Neural cell (in vitro differentiated cells): ENCODE data around the gene DENND4C. TPM values are rescaled to one million over a fixed set of nuclear protein-coding genes. Genes with fewer than 3 reads are reported as not detected.

ENCODE experiments used
- H2AFZ ChIP-seq: fragments of 200-600, 300-800 bp; sonication (generic), shearing (Covaris generic); 2 replicates; pipeline ENCODE4 v1.6.0; 2014; ENCODE audit warnings: low read depth, mild to moderate bottlenecking, antibody characterized with exemption, low read length, moderate library complexity
- H3F3A ChIP-seq: fragments of 200-600 bp; shearing (Covaris generic); 2 replicates; pipeline ENCODE4 v1.6.1; 2016; ENCODE audit warnings: mild to moderate bottlenecking, moderate library complexity, mixed read lengths, antibody characterized with exemption, low read length; ENCODE audit not compliant: insufficient read depth, poor library complexity, severe bottlenecking
- H3K27ac ChIP-seq: fragments of 200-600, 300-800 bp; sonication (generic), shearing (Covaris generic); 2 replicates; pipeline ENCODE4 v1.5.1; 2014; ENCODE audit warnings: mild to moderate bottlenecking, low read length, moderate library complexity
- H3K27me3 ChIP-seq: fragments of 300-800, 200-600 bp; sonication (generic), shearing (Covaris generic); 2 replicates; pipeline ENCODE4 v1.6.0; 2014; ENCODE audit warnings: mild to moderate bottlenecking, low read depth, low read length, moderate library complexity; ENCODE audit not compliant: insufficient read depth
- H3K36me3 ChIP-seq: fragments of 300-800, 200-600 bp; sonication (generic), shearing (Covaris generic); 2 replicates; pipeline ENCODE4 v1.5.1; 2014; ENCODE audit warnings: mild to moderate bottlenecking, antibody characterized with exemption, low read length, moderate library complexity; ENCODE audit not compliant: insufficient read depth
- H3K4me2 ChIP-seq: fragments of 300-800, 200-600 bp; sonication (generic), shearing (Covaris generic); 2 replicates; pipeline ENCODE4 v1.6.0; 2014; ENCODE audit warnings: mild to moderate bottlenecking, low read length
- H3K4me3 ChIP-seq: fragments of 300-800, 200-600 bp; sonication (generic), shearing (Covaris generic); 2 replicates; pipeline ENCODE4 v1.5.1; 2014; ENCODE audit warnings: mild to moderate bottlenecking, low read length, moderate library complexity
- H3K79me2 ChIP-seq: fragments of 200-600 bp; shearing (Covaris generic); replicated peaks from 2 replicates; pipeline ENCODE4 v1.6.0; 2014; ENCODE audit warnings: mild to moderate bottlenecking, low read length, moderate library complexity; ENCODE audit not compliant: insufficient read depth
- H3K9ac ChIP-seq: fragments of 300-800, 200-600 bp; sonication (generic), shearing (Covaris generic); 2 replicates; pipeline ENCODE4 v1.6.1; 2016; ENCODE audit warnings: mild to moderate bottlenecking, low read length, mixed read lengths
- H3K9me2 ChIP-seq: fragments of 200-600 bp; shearing (Covaris generic); 2 replicates; pipeline ENCODE4 v1.6.1; 2016; ENCODE audit warnings: mild to moderate bottlenecking, low read length, mixed read lengths; ENCODE audit not compliant: insufficient read depth
- H3K9me3 ChIP-seq: fragments of 200-600, 300-800 bp; sonication (generic), shearing (Covaris generic); 2 replicates; pipeline ENCODE4 v1.6.1; 2016; ENCODE audit warnings: mild to moderate bottlenecking, mixed run types, low read length, moderate library complexity, mixed read lengths
- H4K20me1 ChIP-seq: fragments of 200-600 bp; shearing (Covaris generic); 2 replicates; pipeline ENCODE4 v1.6.1; 2016; ENCODE audit warnings: mild to moderate bottlenecking, mixed run types; ENCODE audit not compliant: insufficient read depth
- EP300 ChIP-seq: fragments of 450-650 bp; conservative IDR thresholded peaks from 2 replicates; pipeline ENCODE4 v1.6.1; 2014; ENCODE audit warnings: antibody characterized with exemption, mild to moderate bottlenecking, moderate library complexity; ENCODE audit not compliant: poor library complexity, severe bottlenecking
- EZH2 ChIP-seq: fragments of 200-600, 300-800 bp; shearing (Covaris generic), sonication (generic); IDR thresholded peaks from 2 replicates; pipeline ENCODE4 v1.6.1; 2014; ENCODE audit warnings: antibody characterized with exemption, low read length, borderline replicate concordance, mild to moderate bottlenecking; ENCODE audit not compliant: insufficient read depth, poor library complexity, severe bottlenecking
- MXI1 ChIP-seq: fragments of 450-650 bp; conservative IDR thresholded peaks from 2 replicates; pipeline ENCODE4 v1.6.1; 2014; ENCODE audit warnings: antibody characterized with exemption, mild to moderate bottlenecking; ENCODE audit not compliant: poor library complexity, severe bottlenecking
- POLR2AphosphoS5 ChIP-seq: IDR thresholded peaks from 2 replicates; pipeline ENCODE4 v1.6.1; 2012
- RAD21 ChIP-seq: fragments of 450-650 bp; conservative IDR thresholded peaks from 2 replicates; pipeline ENCODE4 v1.6.1; 2014; ENCODE audit warnings: antibody characterized with exemption, mild to moderate bottlenecking, moderate library complexity
- SMC3 ChIP-seq: fragments of 450-650 bp; conservative IDR thresholded peaks from 2 replicates; pipeline ENCODE4 v1.6.1; 2014; ENCODE audit warnings: antibody characterized with exemption, mild to moderate bottlenecking, moderate library complexity; ENCODE audit not compliant: poor library complexity
- TAF1 ChIP-seq: IDR thresholded peaks from 2 replicates; pipeline ENCODE4 v1.6.1; 2012; ENCODE audit warnings: low read depth
- polyA plus RNA-seq: library from polyadenylated mRNA; depleted of rRNA; stranded (reverse); fragments of >200 nt; gene quantifications from 2 replicates; pipeline ENCODE4 v1.2.3, GENCODE V29; 2014
- TF ChIP-seq, protein P1 (sequence below): fragments of 450-650 bp; IDR thresholded peaks from 2 replicates; pipeline ENCODE4 v1.5.1; 2014; ENCODE audit warnings: antibody characterized with exemption, mild to moderate bottlenecking, moderate library complexity; ENCODE audit not compliant: poor library complexity, severe bottlenecking
- TF ChIP-seq, protein P2 (sequence below): IDR thresholded peaks from 2 replicates; pipeline ENCODE4 v1.6.1; 2012; ENCODE audit warnings: borderline replicate concordance

Gene DENND4C
- polyA plus RNA-seq, 1 donor from 2014 or later: 51.8 TPM

DNA sequence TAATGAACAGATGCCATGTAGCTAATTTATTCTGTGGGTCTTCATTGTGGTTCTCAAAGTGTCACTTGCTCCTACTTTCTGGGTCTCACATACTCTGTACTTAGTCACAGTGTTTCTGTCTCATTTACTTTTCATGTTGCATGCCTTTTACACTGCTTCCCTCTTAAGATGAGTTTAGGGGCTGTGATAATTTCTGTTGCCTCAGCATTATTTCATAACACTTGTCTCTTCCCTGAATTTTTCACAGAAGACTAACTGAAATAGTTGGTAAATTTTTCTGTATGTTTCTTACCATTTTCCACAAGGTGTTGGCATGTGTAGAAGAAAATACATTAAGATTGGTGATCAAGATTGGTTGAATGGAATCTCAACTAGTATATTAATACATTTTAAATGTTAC, 59.6 kb downstream of the DENND4C start:
- Histone ChIP-seq H3K9ac (no peak overlapping the region), H3F3A (no peaks in the 10 kb centered on the region), H3K4me3 (no peak overlapping the region), H3K36me3 (no peaks in the 10 kb centered on the region), H2AFZ (no peak overlapping the region), H3K9me2 (no peaks in the 10 kb centered on the region), H4K20me1 (no peaks in the 10 kb centered on the region), H3K79me2 (peaks cover 5% of the 10 kb centered on the region), H3K27ac (no peak overlapping the region), H3K4me2 (no peak overlapping the region), H3K9me3 (no peaks in the 10 kb centered on the region), H3K27me3 (no peaks in the 10 kb centered on the region)
- TF ChIP-seq SMC3 (no peak), EP300 (no peak), RAD21 (no peak), POLR2AphosphoS5 (no peak), MXI1 (no peak), EZH2 (no peak), TAF1 (no peak)
- TF ChIP-seq, protein P1, sequence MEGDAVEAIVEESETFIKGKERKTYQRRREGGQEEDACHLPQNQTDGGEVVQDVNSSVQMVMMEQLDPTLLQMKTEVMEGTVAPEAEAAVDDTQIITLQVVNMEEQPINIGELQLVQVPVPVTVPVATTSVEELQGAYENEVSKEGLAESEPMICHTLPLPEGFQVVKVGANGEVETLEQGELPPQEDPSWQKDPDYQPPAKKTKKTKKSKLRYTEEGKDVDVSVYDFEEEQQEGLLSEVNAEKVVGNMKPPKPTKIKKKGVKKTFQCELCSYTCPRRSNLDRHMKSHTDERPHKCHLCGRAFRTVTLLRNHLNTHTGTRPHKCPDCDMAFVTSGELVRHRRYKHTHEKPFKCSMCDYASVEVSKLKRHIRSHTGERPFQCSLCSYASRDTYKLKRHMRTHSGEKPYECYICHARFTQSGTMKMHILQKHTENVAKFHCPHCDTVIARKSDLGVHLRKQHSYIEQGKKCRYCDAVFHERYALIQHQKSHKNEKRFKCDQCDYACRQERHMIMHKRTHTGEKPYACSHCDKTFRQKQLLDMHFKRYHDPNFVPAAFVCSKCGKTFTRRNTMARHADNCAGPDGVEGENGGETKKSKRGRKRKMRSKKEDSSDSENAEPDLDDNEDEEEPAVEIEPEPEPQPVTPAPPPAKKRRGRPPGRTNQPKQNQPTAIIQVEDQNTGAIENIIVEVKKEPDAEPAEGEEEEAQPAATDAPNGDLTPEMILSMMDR: no peak
- TF ChIP-seq, protein P2, sequence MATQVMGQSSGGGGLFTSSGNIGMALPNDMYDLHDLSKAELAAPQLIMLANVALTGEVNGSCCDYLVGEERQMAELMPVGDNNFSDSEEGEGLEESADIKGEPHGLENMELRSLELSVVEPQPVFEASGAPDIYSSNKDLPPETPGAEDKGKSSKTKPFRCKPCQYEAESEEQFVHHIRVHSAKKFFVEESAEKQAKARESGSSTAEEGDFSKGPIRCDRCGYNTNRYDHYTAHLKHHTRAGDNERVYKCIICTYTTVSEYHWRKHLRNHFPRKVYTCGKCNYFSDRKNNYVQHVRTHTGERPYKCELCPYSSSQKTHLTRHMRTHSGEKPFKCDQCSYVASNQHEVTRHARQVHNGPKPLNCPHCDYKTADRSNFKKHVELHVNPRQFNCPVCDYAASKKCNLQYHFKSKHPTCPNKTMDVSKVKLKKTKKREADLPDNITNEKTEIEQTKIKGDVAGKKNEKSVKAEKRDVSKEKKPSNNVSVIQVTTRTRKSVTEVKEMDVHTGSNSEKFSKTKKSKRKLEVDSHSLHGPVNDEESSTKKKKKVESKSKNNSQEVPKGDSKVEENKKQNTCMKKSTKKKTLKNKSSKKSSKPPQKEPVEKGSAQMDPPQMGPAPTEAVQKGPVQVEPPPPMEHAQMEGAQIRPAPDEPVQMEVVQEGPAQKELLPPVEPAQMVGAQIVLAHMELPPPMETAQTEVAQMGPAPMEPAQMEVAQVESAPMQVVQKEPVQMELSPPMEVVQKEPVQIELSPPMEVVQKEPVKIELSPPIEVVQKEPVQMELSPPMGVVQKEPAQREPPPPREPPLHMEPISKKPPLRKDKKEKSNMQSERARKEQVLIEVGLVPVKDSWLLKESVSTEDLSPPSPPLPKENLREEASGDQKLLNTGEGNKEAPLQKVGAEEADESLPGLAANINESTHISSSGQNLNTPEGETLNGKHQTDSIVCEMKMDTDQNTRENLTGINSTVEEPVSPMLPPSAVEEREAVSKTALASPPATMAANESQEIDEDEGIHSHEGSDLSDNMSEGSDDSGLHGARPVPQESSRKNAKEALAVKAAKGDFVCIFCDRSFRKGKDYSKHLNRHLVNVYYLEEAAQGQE: no peak

- Histone ChIP-seq H2AFZ (no peak overlapping the region), H3F3A (no peaks in the 10 kb centered on the region), H3K9me3 (no peaks in the 10 kb centered on the region), H3K36me3 (peaks cover 4% of the 10 kb centered on the region), H4K20me1 (no peaks in the 10 kb centered on the region), H3K27ac (no peak overlapping the region), H3K79me2 (no peaks in the 10 kb centered on the region), H3K27me3 (no peaks in the 10 kb centered on the region), H3K4me2 (no peak overlapping the region), H3K4me3 (no peak overlapping the region), H3K9me2 (no peaks in the 10 kb centered on the region), H3K9ac (no peak overlapping the region)
- TF ChIP-seq EP300 (no peak), TAF1 (no peak), EZH2 (no peak), SMC3 (no peak), POLR2AphosphoS5 (no peak), MXI1 (no peak), RAD21 (no peak)
- TF ChIP-seq, protein P1: no peak
- TF ChIP-seq, protein P2: no peak
Measured at GRCh38 chr9:19294219-19294618, 63.7 kb downstream of the DENND4C start.
